Activated CD8-positive, alpha-beta memory T cell treated with anti-CD3 and anti-CD28 coated beads, Interleukin-2, amount 50 U/mL, for 24 hours (primary cell): ENCODE results near the gene PDGFC.

Experiments used
- DNase-seq: peaks from one replicate; pipeline ENCODE4 v3.0.0-alpha.2; 2020; ENCODE audit errors: extremely low read depth

PDGFC gene

DNA sequence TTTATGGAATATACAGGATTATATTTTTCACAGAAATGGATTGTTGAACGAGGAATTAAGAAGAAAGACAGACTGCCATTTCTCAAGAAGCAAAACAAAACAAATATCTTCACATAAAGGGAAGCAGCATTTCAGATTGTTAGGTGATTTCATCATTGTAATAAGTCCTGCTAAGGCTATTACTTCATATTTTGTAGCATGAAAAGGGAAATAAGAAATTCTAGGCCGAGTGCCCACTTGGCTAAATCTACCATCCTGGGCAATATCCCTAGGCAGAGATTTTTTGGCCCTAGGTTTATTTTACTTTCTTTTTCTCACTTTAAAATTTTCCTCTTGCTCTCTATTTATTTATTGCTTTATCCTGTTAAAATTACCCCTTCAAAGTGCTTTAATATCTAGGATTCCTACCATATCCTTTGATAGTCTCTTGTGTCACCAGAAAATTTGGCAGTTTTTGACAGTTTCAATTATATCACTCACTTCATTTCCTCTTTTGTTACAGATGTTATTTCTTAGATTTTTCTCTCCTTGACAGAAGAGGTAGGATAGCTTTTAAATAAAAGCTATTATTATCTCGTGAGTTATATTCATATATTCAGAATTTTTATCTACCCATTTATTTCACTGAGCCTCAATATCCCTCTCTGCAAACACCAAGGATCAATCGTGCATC is 142.3 kb downstream of the PDGFC start:
- no peak for DNase-seq

- no peak for DNase-seq
Measured at GRCh38 chr4:156827519-156827918, 144.1 kb downstream of the PDGFC start.

- no peak for DNase-seq
Measured at GRCh38 chr4:156825074-156825473, 146.5 kb downstream of the PDGFC start.

GRCh38 chr4:156824451-156825060 is 147.0 kb downstream of the PDGFC start:
- no peak for DNase-seq

- DNase-seq: no peak
Measured at GRCh38 chr4:156820931-156821330, 150.7 kb downstream of the PDGFC start.

GRCh38 chr4:156816360-156816755 is 155.2 kb downstream of the PDGFC start:
- no peak for DNase-seq

GRCh38 chr4:156815717-156816359 is 155.8 kb downstream of the PDGFC start:
- DNase-seq: no peak

GRCh38 chr4:156811963-156812362 is 159.6 kb downstream of the PDGFC start:
- DNase-seq: no peak

- no peak for DNase-seq
Measured at GRCh38 chr4:156811286-156811685, 160.3 kb downstream of the PDGFC start.

- DNase-seq: no peak
Measured at GRCh38 chr4:156805696-156806095, 165.9 kb downstream of the PDGFC start.

DNA sequence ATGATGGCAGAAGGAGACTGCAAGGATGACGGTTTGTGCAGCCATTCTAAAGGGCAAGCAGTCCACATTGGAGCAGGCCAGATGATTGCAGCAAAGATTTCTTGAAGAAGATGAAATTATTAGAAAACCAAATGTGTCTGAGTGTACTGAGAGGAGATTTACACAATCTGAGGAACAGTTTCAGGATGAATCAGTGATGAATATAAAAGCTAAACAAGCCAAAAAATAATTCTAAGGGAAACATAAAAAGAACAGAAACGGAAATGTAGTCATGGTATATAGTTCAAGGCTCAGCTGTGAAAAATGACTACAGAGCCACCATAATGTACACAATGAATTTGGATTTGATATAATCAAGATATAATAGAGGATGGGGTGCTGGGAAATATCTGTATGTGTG is 168.5 kb downstream of the PDGFC start:
- DNase-seq: no peak

GRCh38 chr4:156800463-156800862 is 171.1 kb downstream of the PDGFC start:
- DNase-seq: no peak

DNA sequence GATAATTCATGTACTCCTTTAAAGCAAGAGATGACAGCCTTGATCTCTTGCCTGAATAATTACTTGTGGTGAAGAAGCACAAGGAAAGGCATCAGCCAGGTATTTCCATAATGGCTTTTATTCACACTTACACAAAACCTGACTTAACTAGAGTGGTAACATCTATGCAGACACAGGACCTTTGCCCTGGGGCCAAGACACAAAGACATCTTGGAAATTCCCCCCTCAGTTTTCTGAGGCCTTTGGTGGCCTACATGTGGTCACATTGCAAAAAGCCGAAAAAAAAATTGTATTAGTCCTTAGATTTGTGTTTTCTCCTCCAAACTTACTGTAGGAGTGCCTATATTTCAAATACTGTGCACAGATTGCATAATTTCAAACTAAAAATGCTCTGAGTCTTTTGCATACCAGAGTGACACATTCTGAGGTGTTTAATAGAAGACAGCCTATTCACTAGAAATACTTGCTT is 172.4 kb downstream of the PDGFC start:
- no peak for DNase-seq

DNA sequence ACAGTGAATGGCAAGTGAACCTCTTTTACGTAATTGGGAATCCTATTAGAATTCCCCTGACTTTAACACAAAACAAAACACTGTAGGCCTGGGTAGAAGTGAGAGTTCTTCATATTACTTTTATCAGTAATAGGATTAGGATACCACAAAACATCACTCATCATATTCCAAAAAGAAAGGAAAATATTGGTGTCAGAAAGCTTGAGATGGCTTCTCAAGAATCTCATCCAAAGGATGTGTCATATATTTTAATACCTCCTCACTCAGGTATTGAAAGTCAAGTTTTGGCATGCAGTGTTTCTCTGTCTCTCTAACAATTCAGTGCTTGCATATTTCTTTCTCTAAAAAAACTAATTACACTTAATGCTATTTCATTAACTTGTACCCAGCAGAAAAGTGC is 173.2 kb downstream of the PDGFC start:
- DNase-seq: no peak

- DNase-seq: no peak
Measured at GRCh38 chr4:156797206-156797605, 174.4 kb downstream of the PDGFC start.

- no peak for DNase-seq
Measured at GRCh38 chr4:156795727-156796126, 175.9 kb downstream of the PDGFC start.

GRCh38 chr4:156794863-156795262 is 176.7 kb downstream of the PDGFC start:
- DNase-seq: no peak

DNA sequence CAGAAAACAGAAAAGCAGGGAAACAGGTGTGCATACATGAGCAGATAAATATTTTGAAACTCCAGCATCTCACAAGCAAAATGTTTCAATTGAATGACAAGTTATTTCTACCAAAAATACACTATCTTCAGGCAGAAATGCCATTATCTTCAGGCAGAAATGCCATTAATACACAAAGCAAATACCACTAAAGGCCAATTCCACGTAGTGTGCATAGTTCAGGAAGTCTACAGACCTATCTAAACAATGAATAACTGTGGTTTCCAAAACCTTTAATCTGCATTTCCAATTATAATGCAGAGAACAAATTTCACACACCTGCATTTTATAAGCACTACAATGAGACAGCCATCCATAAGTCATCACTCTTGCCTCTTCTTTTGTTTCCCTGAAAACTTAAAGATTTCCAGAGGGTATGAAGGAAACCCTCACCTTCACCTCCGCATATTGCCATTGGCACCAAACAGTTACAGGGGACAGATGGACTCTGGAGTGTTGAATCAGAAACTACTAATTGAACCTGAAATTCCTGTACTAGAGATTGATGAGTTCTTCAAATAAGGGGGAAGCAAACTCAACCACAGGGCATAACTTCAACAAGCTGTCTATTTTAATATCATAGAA is 179.0 kb downstream of the PDGFC start:
- DNase-seq: no peak

- no peak for DNase-seq
Measured at GRCh38 chr4:156790866-156791265, 180.7 kb downstream of the PDGFC start.

DNA sequence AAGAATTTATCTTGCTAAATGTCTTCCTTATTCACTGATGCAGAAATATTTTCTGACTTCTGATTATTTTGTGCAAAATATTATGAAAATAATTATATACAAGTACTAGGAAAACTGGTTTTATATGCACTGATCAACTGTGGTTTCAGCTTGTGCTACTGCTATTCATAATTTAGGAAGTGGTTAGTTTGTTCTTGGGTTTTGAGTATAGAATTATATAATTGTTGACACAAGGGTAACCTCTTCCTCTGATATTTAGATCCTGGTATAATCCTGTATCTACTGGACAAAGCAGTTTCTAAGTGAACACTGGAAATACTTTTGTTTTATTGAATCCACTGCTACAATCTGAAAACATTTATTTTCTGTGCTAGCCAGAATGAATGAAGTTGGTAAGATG is 182.8 kb downstream of the PDGFC start:
- DNase-seq: no peak

DNA sequence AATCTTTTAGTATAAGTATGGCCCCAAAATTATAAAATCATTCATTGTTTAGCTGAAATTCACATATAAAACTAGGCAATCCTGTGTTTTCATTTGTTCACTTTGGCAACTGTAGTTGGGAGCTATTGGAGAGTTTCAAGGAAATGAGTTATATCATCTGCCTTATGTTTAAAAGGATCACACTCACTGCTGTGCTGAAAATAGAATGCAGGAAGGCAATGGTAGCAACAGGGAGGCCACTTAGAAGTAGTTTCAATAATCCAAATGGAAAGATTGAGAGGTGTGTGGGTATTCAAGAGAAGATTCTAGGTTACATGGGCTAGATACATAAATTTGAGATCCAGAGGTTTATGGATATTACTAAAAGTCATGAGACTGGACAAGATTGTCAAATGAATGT is 184.9 kb downstream of the PDGFC start:
- no peak for DNase-seq

- DNase-seq: no peak
Measured at GRCh38 chr4:156784970-156785369, 186.6 kb downstream of the PDGFC start.

DNA sequence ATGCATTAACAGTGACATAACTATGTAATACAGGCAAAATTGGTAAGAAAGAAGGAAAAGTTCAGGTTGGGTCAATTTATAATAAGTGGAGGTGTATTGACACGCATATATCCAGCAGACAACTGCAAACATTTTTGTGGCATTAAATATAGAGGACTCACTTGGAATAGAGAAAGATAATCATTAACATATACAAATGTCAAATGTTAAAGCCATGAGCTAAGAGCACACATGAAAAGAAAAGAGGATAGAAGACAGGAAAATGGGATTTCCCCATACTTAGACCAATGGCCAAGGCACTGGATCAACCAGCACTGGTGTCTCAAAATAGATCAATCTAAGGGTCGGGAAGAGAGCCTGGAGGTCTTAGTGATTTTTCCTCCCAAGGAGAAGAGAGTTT is 187.6 kb downstream of the PDGFC start:
- no peak for DNase-seq
